WI38 (cell line): ENCODE data around the gene TMEM63B.
"Not testable (repeated sequence)": the region's sequence is repeated elsewhere in the genome, so short reads cannot be mapped to it uniquely, and the experiment has no call there.

Experiments
- H3K4me3 ChIP-seq: 2 replicates; pipeline ENCODE4 v1.5.1; 2011; ENCODE audit warnings: low read depth, mild to moderate bottlenecking, control low read depth, low read length
- CTCF ChIP-seq: IDR thresholded peaks from 2 replicates; pipeline ENCODE4 v1.5.1; 2012; ENCODE audit warnings: low read depth, mild to moderate bottlenecking, control low read depth, low read length

The TMEM63B gene

GRCh38 chr6:44138717-44139350 is 11.5 kb downstream of the TMEM63B start:
- no peak for TF ChIP-seq CTCF
- no peak overlapping the region for H3K4me3 ChIP-seq

GRCh38 chr6:44139351-44139743 is 12.0 kb downstream of the TMEM63B start:
- no peak overlapping the region for H3K4me3 ChIP-seq
- no peak for TF ChIP-seq CTCF

- no peak overlapping the region for H3K4me3 ChIP-seq
- no peak for TF ChIP-seq CTCF
Measured at GRCh38 chr6:44142835-44143234, 15.5 kb downstream of the TMEM63B start.

- no peak for TF ChIP-seq CTCF
- H3K4me3 ChIP-seq = no peak overlapping the region
Measured at GRCh38 chr6:44143731-44144130, 16.4 kb downstream of the TMEM63B start.

DNA sequence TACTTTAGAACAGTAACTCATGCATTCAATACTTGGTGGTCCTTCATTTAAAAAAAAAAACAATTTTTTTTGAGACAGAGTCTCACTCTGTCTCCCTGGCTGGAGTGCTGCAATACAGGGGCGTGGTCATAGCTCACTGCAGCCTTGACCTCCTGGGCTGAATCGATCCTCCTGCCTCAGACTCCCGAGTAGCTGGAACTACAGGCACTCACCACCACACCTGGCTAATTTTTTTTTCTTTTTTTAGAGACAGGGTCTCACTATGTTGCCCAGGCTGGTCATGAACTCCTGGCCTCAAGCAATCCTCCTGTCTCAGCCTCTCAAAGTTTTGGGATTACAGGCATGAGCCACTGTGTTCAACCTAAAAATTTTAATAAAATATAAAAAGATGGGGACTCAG is 17.2 kb downstream of the TMEM63B start:
- H3K4me3 ChIP-seq = not testable (repeated sequence)

- TF ChIP-seq CTCF = no peak
- H3K4me3 ChIP-seq = no peak overlapping the region
Measured at GRCh38 chr6:44145839-44146238, 18.5 kb downstream of the TMEM63B start.

DNA sequence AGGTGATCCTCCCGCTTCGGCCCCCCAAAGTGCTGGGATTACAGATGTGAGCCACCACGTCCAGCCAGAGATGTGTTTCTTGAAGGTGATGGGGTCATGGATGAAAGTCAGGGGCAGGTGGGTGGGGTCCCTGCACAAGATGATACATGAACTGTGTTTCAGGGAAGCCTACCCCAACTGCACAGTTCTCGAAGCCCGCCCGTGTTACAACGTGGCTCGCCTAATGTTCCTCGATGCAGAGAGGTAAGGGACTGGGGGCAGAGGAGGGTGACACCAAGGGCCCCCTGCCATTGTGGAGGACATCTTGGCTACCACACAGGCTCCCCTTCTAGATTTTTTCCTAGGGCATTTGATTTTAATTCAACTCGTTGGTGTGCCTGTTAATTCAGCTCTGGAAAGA is 19.3 kb downstream of the TMEM63B start:
- H3K4me3 ChIP-seq = no peak overlapping the region
- no peak for TF ChIP-seq CTCF

- TF ChIP-seq CTCF = no peak
Measured at GRCh38 chr6:44147256-44147655, 19.9 kb downstream of the TMEM63B start.

More at GRCh38 chr6:44147256-44147655, 19.9 kb downstream of the TMEM63B start:
- H3K4me3 ChIP-seq = no peak overlapping the region
